ENCODE results near the gene EBF3.

DNA sequence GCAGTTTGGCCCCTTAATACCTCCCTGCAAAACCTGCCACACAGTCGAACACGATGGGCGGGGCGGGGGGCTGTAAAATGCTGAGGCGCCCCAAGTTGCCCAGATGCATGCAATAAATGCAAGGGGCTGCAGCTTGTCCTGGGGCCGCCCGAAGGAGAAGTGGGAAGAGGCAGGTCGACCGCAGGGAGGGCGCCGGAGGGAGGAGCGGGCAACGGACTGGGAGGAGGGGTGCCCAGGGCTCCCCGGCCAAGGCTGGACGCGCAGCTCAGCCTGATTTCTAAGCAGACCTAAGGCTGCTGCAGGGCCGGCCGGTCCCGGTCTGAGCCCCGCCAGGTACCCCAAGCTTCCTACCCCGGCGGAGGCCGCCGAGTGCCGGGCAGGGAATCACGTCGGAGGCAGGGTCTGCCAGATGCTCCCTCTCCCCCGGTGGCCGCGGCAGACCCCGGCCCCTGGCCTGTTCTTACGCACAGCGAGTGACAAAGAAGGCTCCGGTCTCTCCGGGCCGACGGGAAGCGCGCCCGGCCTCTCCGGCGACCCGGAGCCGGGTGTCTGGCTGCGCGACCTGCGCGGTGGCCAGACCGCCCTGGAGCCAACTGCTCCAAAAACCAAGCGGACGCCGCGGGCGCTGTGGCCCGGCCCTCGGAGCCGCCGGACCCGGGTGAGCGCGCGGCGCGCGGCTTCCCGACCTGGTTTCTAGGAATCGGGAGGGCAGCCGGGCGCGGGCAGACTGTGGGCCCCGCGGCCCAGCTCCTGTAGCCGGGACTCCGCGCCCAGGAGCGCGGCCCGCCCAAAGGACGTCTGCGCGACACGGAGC lies 744 bp upstream of the EBF3 start:
- TF ChIP-seq YY1 (IDR thresholded peaks at IDR 0.05; ENCODE audit: low read depth) (no peak), TCF12 (IDR thresholded peaks at IDR 0.05; ENCODE audit: low read depth) (no peak), ZBTB7A (IDR thresholded peaks at IDR 0.05; ENCODE audit: low read depth) (no peak), RAD21 (IDR thresholded peaks at IDR 0.05; ENCODE audit: low read depth) (no peak), TAF1 (IDR thresholded peaks at IDR 0.05; ENCODE audit: low read depth) (no peak), EGR1 (IDR thresholded peaks at IDR 0.05) (no peak), CEBPB (IDR thresholded peaks at IDR 0.05) (no peak), NFIC (IDR thresholded peaks at IDR 0.05) (no peak), TEAD4 (IDR thresholded peaks at IDR 0.05) (no peak), EP300 (IDR thresholded peaks at IDR 0.05; ENCODE audit: borderline replicate concordance) (no peak)
- TF ChIP-seq, protein P1, sequence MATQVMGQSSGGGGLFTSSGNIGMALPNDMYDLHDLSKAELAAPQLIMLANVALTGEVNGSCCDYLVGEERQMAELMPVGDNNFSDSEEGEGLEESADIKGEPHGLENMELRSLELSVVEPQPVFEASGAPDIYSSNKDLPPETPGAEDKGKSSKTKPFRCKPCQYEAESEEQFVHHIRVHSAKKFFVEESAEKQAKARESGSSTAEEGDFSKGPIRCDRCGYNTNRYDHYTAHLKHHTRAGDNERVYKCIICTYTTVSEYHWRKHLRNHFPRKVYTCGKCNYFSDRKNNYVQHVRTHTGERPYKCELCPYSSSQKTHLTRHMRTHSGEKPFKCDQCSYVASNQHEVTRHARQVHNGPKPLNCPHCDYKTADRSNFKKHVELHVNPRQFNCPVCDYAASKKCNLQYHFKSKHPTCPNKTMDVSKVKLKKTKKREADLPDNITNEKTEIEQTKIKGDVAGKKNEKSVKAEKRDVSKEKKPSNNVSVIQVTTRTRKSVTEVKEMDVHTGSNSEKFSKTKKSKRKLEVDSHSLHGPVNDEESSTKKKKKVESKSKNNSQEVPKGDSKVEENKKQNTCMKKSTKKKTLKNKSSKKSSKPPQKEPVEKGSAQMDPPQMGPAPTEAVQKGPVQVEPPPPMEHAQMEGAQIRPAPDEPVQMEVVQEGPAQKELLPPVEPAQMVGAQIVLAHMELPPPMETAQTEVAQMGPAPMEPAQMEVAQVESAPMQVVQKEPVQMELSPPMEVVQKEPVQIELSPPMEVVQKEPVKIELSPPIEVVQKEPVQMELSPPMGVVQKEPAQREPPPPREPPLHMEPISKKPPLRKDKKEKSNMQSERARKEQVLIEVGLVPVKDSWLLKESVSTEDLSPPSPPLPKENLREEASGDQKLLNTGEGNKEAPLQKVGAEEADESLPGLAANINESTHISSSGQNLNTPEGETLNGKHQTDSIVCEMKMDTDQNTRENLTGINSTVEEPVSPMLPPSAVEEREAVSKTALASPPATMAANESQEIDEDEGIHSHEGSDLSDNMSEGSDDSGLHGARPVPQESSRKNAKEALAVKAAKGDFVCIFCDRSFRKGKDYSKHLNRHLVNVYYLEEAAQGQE (IDR thresholded peaks at IDR 0.05; ENCODE audit: low read depth): no peak
- TF ChIP-seq, protein P2, sequence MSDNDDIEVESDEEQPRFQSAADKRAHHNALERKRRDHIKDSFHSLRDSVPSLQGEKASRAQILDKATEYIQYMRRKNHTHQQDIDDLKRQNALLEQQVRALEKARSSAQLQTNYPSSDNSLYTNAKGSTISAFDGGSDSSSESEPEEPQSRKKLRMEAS (IDR thresholded peaks at IDR 0.05): no peak

Measured in Ishikawa (cell line).